Endothelial cell of umbilical vein (primary cell): Measurements from ENCODE around the gene JAZF1. TPM values are rescaled to one million over a fixed set of nuclear protein-coding genes. Genes with fewer than 3 reads are reported as not detected.

ENCODE experiments used
- BruUV-seq: library from RNA; stranded (reverse); fragments of 400-500 nt; replicated peaks from 2 replicates; lab custom pipeline; 2021; lab: Mats Ljungman, UMichigan
- CTCF ChIA-PET: fragments of 300-600, 350-600 bp; sonication (Branson Sonifier 250); formaldehyde crosslinking; loops from one replicate; lab custom pipeline; 2021; ENCODE audit warnings: antibody characterized with exemption, inconsistent platforms; lab: Charles Lee
- POLR2A ChIA-PET: fragments of 300-600, 350-600 bp; sonication (Branson Sonifier 250); formaldehyde crosslinking; loops from one replicate; lab custom pipeline; 2021; ENCODE audit warnings: antibody characterized with exemption, inconsistent platforms; lab: Charles Lee
- DNase-seq: peaks from one replicate; pipeline ENCODE4 v3.0.0-alpha.2; 2011; ENCODE audit warnings: low read depth, low spot score
- FAIRE-seq: peaks from 2 replicates; lab custom pipeline; 2011; peaks lifted over from hg19 to GRCh38; lab: Jason Lieb, UNC
- H2AFZ ChIP-seq: 2 replicates; pipeline ENCODE4 v1.6.0; 2012; ENCODE audit warnings: low read depth, low read length, control low read depth, inconsistent platforms
- H3K27ac ChIP-seq: 2 replicates; pipeline ENCODE4 v1.5.1; 2011; ENCODE audit warnings: low read depth, mild to moderate bottlenecking, control low read depth, low read length, moderate library complexity; ENCODE audit not compliant: insufficient read depth
- H3K27me3 ChIP-seq, 2 experiments: 2 replicates each; pipeline versions ENCODE4 v1.6.0 to v1.6.1; 2011; ENCODE audit warnings: low read length in 2 of 2, mixed read lengths in 1 of 2; ENCODE audit not compliant: control insufficient read depth in 2 of 2, insufficient read depth in 2 of 2
- H3K36me3 ChIP-seq, 2 experiments: 2 replicates in 1 of 2; 3 replicates in 1 of 2; pipeline ENCODE4 v1.5.1; 2011; ENCODE audit warnings: low read length in 2 of 2, mild to moderate bottlenecking in 1 of 2, moderate library complexity in 1 of 2; ENCODE audit not compliant: control insufficient read depth in 2 of 2, insufficient read depth in 2 of 2; ENCODE audit errors: extremely low read depth in 1 of 2
- H3K4me1 ChIP-seq: 3 replicates; pipeline ENCODE4 v1.5.1; 2011; ENCODE audit warnings: mild to moderate bottlenecking, low read length; ENCODE audit not compliant: control insufficient read depth, insufficient read depth; ENCODE audit errors: extremely low read depth
- H3K4me2 ChIP-seq: 2 replicates; pipeline ENCODE4 v1.6.1; 2011; ENCODE audit warnings: low read length, control low read depth, mixed read lengths; ENCODE audit not compliant: insufficient read depth
- H3K4me3 ChIP-seq, 3 experiments: fragments of 200-600 bp in 1 of 3; sonication (generic), shearing (Covaris generic) in 1 of 3; replicated peaks in 1 of 3; 2 replicates each; pipeline ENCODE4 v1.5.1; 2011 to 2016; ENCODE audit warnings: control low read depth in 3 of 3, low read length in 3 of 3, mild to moderate bottlenecking in 2 of 3, inconsistent platforms in 1 of 3, low read depth in 1 of 3, moderate library complexity in 1 of 3; ENCODE audit not compliant: insufficient read depth in 1 of 3
- H3K79me2 ChIP-seq: 2 replicates; pipeline ENCODE4 v1.6.0; 2012; ENCODE audit warnings: low read length, inconsistent platforms; ENCODE audit not compliant: control insufficient read depth, insufficient read depth
- H3K9ac ChIP-seq: replicated peaks from 2 replicates; pipeline ENCODE3; 2011; ENCODE audit warnings: low read length, control low read depth; ENCODE audit not compliant: insufficient read depth; ENCODE audit errors: extremely low read depth
- H3K9me1 ChIP-seq: replicated peaks from 3 replicates; pipeline ENCODE4 v1.6.0; 2011; ENCODE audit warnings: mild to moderate bottlenecking, low read length; ENCODE audit not compliant: control insufficient read depth, insufficient read depth; ENCODE audit errors: extremely low read depth
- H3K9me3 ChIP-seq: replicated peaks from 2 replicates; pipeline ENCODE4 v1.5.1; 2012; ENCODE audit warnings: low read length, inconsistent platforms; ENCODE audit not compliant: control insufficient read depth, insufficient read depth
- H4K20me1 ChIP-seq: replicated peaks from 2 replicates; pipeline ENCODE3; 2011; ENCODE audit warnings: mild to moderate bottlenecking, low read length; ENCODE audit not compliant: control insufficient read depth, insufficient read depth; ENCODE audit errors: extremely low read depth
- CTCF ChIP-seq, 2 donors: IDR thresholded peaks; 1 replicate in 1 of 2; 2 replicates in 1 of 2; pipeline ENCODE4 v1.5.1; 2011; ENCODE audit warnings: low read length in 2 of 2, mild to moderate bottlenecking in 2 of 2, moderate library complexity in 2 of 2, control low read depth in 1 of 2, inconsistent platforms in 1 of 2, low read depth in 1 of 2; ENCODE audit not compliant: insufficient read depth in 1 of 2; ENCODE audit errors: extremely low read depth in 1 of 2
- EZH2 ChIP-seq: IDR thresholded peaks from 2 replicates; pipeline ENCODE4 v1.6.1; 2012; ENCODE audit warnings: borderline replicate concordance, low read depth, mild to moderate bottlenecking, moderate library complexity, low read length, inconsistent platforms; ENCODE audit not compliant: severe bottlenecking
- FOS ChIP-seq: IDR thresholded peaks from 2 replicates; pipeline ENCODE4 v1.6.1; 2011; ENCODE audit warnings: mild to moderate bottlenecking, low read length, moderate library complexity, borderline replicate concordance; ENCODE audit not compliant: insufficient read depth
- GATA2 ChIP-seq: IDR thresholded peaks from 2 replicates; pipeline ENCODE4 v1.7.0; 2011; ENCODE audit warnings: low read depth, mild to moderate bottlenecking, moderate library complexity, mixed read lengths, low read length; ENCODE audit not compliant: insufficient read length, insufficient read depth
- JUN ChIP-seq: IDR thresholded peaks from 2 replicates; pipeline ENCODE4 v1.6.1; 2011; ENCODE audit warnings: borderline replicate concordance, low read depth; ENCODE audit not compliant: insufficient read length, insufficient read depth
- MAX ChIP-seq: IDR thresholded peaks from 2 replicates; pipeline ENCODE4 v1.6.1; 2011; ENCODE audit not compliant: insufficient read depth, insufficient read length
- MYC ChIP-seq: IDR thresholded peaks from one replicate; pipeline ENCODE4 v1.6.1; 2011; ENCODE audit warnings: mild to moderate bottlenecking, low read depth, low read length
- POLR2A ChIP-seq: IDR thresholded peaks from 2 replicates; pipeline ENCODE4 v1.6.1; 2012; ENCODE audit warnings: low read depth, mild to moderate bottlenecking, control low read depth, low read length
- POLR2AphosphoS5 ChIP-seq: IDR thresholded peaks from 2 replicates; pipeline ENCODE4 v1.6.1; 2012; ENCODE audit warnings: low read depth, mild to moderate bottlenecking, control low read depth, low read length, moderate library complexity; ENCODE audit not compliant: insufficient read depth
- dilution Hi-C: fragments of 300-500 bp; cut with MboI; formaldehyde crosslinking; loops from one replicate; pipeline ENCODE4 v1.15.0; 2019; ENCODE audit warnings: low sequenced_read_pairs; ENCODE audit not compliant: extremely low pct_ligation_motif_present
- intact Hi-C: fragments of 100-400 bp; cut with micrococcal nuclease; formaldehyde crosslinking; loops from one replicate; pipeline ENCODE4 v1.10.0; 2022
- polyA plus RNA-seq, 4 experiments: library from polyadenylated mRNA; depleted of rRNA in 3 of 4; stranded (reverse) in 3 of 4; unstranded in 1 of 4; fragments of >200 nt; gene quantifications; 2 replicates each; pipeline versions ENCODE4 v1.2.1 to v1.2.3, GENCODE V29; 2011 to 2012; ENCODE audit warnings: missing spikeins in 1 of 4
- total RNA-seq: library from RNA; stranded (reverse); gene quantifications from 2 replicates; pipeline ENCODE4 v1.2.3, GENCODE V29; 2021

The JAZF1 gene
- total and polyA plus RNA-seq, 2 donors (not counting 3 experiments of a cell fraction or from before 2014, with no cell fraction given) = 2.5 to 16.9 TPM

GRCh38 chr7:27825891-27826290 lies 354.7 kb downstream of the JAZF1 start:
- Histone ChIP-seq H3K9me3 (no peaks in the 10 kb centered on the region), H4K20me1 (no peaks in the 10 kb centered on the region), H3K27me3 (no peaks in the 10 kb centered on the region), H3K9me1 (no peaks in the 10 kb centered on the region), H3K27ac (no peak overlapping the region), H3K4me2 (no peak overlapping the region), H3K4me1 (no peaks in the 10 kb centered on the region), H3K36me3 (peaks cover 0 to 4% of the 10 kb centered on the region in 2 experiments), H3K4me3 (no peak overlapping the region), H3K9ac (no peak overlapping the region), H3K79me2 (no peaks in the 10 kb centered on the region), H2AFZ (no peak overlapping the region)
- BruUV-seq = no TSS peak
- CTCF ChIA-PET = interaction anchor here (1.0 to 2.8 kb wide), 3 partner anchors 14 to 268 kb away, joined by 3 to 11 read pairs (median 3); no protein-coding TSS in a partner anchor
- FAIRE-seq = no peak
- TF ChIP-seq JUN (no peak), POLR2A (no peak), CTCF (IDR thresholded peaks at IDR 0.05; ENCODE audit: extremely low read depth in 1 of 2, insufficient read depth in 1 of 2, low read depth in 1 of 2, low read length in 2 of 2) (no peak), MYC (no peak), FOS (no peak), EZH2 (no peak), MAX (no peak), POLR2AphosphoS5 (no peak), GATA2 (no peak)
- dilution Hi-C loops (no loop called here), intact Hi-C loops (no loop called here)
- POLR2A ChIA-PET = no interaction called here
- no peak for DNase-seq
